NCI-H526 (cell line): ENCODE measurements around the gene GRB10.
"Not testable (repeated sequence)": the region's sequence is repeated elsewhere in the genome, so short reads cannot be mapped to it uniquely, and the experiment has no call there.

ENCODE experiments used
- DNase-seq, 2 experiments: peaks; one replicate each; lab custom pipeline; 2025; lab: John Stamatoyannopoulos, UW

The GRB10 gene

DNA sequence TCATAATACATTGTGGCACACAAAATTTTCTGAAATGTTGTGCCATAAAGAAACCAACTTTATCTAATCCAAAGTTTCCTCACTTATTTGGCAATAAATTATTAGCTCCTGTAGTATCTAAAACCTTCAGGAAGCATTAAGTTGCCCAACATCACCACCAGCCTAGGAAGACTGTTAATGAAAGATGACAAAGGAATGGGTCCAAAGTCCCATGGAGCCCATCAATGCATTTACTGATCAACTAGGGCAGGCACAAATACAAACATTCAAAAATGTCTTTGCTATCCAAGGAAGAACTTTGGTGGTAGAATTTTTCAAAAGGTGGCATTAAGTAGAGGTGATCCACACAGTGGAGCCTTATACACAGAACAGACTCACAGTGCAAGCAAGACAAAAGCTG is 4.5 kb downstream of the GRB10 start:
- DNase-seq = no peak

DNA sequence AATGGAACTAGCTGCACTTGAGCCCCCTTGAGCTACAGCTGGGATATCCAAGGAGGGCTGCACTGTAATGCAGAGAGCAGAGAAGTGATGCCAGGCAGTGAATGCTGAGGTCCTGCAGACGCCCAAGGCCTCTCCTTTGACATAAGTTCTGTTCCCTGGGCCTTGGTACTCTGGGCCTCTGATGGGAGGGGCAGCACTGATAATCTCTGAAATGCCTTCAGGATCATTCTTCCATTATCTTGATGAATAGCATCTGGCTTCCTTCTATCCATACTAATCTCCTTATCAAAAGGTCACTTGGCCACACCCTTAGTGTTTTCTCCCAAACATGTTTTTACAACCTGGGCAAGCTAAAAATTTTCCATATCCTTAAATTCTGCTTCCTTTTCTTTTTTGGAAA is 6.9 kb downstream of the GRB10 start:
- DNase-seq = no peak

DNA sequence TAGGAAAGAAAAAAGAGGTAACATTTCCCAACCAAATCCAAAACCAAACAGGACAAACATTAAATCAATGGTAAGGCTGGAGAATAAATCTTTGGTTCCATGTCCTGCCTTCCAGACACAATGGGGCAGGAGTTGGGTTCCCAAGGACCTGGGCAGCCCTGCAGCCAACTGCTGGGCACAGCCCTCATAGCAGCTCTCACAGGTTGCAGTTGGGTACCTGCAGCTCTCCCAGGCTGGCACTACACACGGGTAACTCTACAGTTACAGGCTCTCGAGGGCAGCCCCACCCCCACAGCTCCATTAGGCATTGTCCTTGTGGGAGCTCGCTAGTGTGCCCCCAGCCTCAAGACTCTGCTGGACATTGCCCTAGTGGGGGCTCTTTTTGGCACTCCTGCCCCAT is 7.5 kb downstream of the GRB10 start:
- no peak for DNase-seq

DNA sequence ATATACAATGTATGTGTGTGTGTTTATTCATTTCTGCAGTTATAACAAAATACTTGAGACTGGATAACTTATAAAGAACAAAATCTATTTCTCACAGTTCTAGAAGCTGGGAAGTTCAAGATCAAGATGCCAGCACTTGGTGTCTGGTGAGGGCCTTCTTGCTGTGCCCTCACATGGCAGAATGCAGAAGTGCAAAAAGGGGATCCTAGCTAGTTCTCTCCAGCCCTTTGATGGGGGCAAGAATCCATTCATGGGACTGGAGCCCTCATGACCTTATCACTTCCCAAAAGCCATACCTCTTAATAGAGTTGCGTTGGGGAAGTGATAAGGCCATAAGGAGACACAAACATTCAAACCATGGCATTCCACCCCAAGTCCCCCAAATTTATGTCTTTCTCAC is 8.4 kb downstream of the GRB10 start:
- DNase-seq = no peak

DNA sequence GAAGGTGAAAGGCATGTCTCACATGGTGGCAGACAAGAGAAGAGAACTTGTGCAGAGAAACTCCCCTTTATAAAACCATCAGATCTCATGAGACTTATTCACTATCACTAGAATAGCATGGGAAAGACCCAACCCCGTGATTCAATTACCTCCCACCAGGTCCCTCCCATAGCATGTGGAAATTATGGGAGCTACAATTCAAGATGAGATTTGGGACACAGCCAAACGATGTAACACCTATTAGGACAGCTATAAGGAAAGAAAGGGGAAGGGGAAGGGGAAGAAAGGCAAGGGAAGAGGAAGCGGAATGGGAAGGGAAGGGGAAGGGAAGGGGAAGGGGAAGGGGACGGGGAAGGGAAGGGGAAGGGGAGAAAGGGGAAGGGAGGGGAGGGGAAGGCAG is 9.6 kb downstream of the GRB10 start:
- not testable (repeated sequence) for DNase-seq

DNA sequence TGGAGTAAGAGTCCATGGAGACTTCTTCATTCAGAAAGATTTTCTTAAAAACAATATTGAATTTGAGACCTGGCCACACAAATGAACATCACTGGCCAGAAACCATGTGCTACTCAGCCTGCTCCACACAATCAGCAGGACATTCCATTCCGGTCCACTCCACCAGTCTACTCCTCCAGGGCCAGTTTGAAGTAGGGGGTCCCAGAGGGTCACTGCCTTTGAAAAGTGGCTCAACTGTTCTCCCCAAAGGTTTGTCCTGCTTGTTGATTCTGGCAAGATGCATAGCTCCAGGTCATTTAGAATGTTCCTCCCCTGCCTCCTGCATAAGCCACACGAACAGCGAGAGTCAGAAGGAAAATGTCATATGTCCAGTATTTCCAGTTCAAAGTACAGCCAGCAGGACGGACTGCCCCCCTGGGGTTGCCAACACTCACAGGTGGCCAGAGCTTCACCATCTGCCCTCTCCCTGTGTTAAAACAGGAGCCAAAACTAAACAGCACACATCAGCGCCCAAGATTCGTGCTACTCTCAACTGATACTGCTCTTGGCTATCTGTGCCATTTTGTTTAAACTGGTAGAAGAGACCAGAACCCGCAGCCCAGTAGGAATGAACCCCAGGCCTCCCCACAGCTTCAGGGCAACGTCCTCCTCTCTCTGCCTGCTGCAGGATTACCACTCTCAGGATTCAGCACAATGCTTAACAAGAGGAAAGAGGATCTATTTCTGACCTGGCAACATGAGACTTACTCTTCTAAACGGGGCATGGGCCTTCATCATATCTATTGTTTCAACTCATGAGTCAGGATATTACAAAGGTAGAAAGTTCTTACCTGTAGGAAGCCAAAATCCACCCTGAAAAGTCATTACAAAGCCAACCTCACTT is 11.3 kb downstream of the GRB10 start:
- DNase-seq = no peak

DNA sequence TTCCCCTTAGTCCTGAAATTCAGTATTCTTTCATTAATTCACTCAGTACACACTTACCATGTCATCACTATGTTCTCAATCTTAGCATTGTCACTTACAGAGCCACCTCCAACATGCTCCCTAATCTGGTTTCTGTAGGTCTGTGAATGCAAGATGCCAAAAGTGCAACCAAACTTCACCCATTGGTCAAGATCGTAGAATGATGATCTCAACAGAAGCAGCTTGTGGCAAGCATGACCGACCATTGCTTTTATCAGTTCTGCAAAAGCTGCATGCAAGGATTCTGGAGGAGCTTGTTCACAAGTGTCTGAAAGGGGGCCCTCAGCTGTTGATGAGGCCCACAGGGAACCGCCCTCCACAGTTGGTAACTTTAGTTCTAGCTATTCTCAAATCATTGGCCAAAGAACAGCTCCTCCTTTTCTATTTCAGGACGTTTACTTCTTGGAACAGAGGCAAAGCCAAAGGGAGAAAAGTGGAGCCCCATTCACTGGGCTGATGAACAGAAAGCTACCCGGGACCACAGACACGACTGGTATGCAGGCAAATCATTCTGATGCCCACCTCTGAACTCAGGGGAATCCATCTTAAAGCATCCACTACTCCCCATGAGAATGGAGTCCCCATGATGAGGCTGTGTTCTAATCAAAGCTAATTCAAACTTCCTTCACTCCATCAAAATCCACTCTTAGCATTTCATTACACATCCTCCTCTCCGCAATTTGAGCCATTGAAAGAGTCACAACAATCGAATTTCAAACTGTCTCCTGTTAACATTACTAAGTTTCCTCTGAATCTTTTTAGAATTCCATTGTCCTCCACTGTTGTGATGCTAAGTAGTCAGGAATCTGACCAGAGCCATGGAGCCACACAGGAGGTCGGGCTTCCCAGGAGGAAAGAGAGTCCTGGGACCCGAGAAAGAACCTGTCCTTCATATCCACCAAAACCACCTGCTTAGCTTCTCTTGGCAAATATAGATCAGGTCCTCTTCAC is 13.9 kb downstream of the GRB10 start:
- DNase-seq = no peak

DNA sequence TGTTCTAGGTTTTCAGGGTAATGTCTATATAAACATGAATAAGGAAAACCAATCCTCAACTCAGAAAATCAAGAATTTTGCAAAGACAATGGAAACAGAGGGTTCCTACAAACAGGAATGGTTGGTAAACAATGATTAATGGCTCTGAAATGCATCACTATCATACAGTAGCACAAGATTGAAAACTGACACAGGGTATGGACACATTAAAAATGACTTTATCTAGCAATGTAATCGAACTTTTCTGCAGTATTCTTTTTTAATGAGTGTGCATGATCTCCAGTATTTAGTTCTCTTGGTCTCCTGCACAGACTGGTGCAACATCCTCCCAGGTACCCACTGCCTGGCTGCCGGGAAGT is 15.9 kb downstream of the GRB10 start:
- DNase-seq = no peak

DNA sequence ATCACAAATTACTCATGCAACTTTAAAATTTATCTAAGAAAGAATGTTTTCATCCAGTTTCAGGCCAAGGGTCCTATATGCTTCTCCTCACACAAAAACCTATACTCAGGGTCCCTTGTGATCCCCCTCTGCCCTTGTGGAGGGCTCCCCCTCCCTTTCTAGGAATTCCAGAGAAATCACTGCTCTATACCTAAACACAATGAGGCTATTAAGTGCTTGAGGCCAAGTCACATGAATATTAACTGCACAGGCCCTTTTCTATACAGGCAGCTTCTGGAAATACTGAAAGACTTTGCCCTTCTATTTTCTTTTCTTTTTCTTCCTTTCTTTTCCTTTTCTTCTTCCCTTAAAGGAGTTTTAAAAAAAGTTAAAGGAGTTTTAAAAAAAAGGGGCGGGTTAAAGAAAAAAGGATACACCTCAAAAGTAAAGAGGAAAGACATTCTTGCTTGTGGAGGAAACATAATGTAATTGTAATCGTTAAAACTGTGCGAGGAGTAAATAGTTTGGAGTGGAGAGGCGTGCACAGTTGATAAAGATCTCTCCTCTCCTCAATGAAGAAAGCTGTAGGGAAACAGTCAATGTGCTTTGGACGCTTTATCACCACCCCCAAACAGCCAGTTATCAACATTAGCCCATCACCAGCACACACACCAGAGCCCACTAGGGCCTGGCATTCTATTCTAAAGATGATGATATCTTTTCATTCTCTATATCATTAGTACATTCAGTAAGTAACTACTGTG is 16.4 kb downstream of the GRB10 start:
- no peak for DNase-seq

DNA sequence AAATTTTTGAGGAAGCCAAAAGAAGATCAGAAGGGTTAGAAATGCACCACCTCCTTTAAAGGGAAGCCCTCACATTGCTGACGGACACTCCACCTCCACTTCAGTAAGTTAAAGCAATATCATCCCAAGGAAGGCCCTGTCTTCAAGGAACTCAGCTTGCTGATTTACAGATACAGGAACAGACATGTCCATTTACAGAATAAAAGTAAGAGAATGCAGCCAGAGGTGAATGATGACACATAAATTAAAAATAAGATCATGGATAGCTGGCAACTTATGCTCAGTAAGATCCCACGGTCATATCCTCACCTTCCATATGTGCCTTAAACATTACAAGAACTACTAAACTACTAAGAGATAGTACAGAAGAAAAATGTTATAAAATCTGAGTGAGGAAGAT is 20.4 kb downstream of the GRB10 start:
- no peak for DNase-seq

DNA sequence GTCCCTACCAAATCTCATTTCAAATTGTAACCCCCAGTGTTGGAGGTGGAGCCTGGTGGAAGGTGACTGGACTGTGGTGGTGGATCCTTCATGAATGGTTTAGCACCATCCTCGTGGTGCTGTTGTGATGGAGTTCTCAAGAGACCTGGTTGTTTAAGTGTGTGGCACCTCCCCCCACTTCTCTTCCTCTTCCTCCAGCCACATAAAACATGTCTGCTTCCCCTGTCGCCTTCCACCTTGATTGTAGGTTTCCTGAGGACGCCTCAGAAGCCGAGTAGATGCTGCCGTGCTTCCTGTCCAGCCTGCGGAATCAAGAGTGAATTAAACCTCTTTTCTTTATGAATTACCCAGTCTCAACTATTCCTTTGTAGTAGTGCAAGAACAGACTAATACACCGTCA is 21.0 kb downstream of the GRB10 start:
- no peak for DNase-seq

DNA sequence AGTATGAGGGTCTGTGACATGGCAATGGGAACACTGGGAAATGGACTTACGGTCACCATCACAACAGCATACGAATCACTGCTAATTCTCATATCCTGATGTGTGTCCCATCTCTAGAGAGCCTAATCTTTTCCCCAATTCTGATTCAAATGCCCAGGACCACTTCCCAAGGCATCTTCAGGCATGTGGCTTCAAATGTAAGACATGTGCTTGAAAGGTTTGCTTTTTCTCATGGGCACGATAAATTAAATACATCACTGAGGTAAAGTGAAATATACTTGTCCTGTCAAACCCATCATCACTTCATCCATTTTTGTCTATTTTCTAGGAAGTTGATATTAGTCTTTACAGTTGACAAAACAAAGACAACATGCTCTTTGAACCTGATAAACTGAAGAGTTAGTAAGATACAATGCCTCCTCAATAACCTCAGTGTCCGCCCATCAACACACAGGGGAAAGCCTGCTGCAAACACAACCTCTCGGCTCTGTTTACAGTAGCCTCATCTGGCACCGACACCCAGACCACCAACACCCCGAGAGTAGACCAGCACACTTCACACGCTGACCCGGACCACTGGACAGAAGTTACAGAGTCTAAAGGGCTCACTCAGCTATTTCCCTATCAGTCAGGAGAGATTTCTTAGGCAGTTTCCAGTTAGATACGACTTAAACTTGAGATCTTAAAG is 24.8 kb downstream of the GRB10 start:
- no peak for DNase-seq

DNA sequence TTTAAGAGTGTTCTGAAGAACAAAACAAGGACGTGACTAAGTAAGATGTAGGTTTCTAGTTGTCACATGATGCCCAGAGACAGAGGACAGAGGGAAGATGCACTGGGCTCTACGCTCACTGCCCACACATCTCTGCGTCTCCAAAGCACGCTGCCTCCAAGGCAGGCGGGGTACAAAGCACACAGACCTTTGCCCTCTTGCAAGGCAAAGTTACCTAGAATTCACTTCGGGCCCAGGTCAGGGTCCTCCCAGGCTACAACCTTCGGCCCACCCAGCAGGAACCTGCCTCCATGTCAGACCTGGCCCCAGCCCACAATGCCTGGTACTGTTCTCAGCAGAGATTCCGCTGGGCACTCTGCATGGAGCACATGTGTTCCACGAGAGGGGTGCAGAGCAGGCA is 26.5 kb downstream of the GRB10 start:
- DNase-seq = no peak

DNA sequence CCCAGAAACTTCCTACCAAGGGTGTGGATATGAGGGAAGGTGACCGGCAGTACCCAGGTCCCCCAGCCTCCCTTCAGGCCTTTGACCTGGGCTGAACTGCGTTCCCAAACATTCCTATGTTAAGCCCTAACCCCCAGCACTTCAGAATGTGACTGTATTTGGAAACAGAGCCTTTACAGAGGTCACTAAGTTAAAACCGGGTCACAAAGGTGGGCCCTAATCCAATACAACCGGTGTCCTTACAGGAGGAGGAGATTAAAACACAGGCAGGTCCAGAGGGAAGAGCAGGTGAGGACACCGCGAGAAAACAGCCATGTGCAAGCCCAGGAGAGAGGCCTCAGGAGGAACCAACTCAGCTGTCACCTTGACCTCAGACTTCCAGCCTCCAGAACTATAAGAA is 28.0 kb downstream of the GRB10 start:
- DNase-seq = no peak

DNA sequence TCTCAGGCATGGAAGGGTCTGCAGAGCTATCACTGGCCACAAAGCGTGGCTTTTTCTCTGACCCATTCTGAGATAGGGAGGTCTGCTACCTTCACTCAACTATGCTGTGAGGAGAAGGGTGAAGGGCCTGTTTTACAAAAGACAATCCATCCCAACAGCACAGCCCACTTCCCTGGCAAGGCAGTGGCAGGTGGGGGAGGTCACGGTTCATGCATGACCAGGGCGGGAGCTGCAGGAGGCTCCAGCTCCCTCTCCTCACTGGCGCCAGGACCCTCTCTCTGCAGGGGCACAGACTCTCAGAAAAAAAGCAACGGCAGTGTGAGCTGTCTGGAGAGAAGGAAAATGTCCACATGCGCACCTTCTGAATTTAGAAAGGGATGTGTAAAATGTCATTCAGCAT is 28.5 kb downstream of the GRB10 start:
- DNase-seq = no peak

DNA sequence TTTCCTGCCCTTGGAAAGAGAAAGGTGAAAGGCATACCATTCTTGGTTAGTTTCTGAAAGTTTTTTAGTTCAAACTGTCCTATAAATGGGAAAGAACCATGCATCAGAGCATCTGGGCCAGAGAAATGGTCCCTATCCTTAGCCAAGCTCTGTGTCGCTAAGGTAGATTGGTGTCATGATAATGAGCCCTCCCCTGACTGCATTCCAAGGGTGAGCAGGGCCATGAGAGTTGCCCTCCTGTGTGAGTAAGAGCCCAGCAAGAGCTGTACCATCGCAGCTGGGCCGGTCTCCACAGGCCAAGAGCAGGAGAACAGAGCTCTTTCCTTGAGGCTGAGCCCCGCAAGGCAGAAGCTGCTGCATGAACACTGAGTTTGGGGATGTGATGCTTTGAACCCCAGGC is 30.3 kb downstream of the GRB10 start:
- DNase-seq = no peak

DNA sequence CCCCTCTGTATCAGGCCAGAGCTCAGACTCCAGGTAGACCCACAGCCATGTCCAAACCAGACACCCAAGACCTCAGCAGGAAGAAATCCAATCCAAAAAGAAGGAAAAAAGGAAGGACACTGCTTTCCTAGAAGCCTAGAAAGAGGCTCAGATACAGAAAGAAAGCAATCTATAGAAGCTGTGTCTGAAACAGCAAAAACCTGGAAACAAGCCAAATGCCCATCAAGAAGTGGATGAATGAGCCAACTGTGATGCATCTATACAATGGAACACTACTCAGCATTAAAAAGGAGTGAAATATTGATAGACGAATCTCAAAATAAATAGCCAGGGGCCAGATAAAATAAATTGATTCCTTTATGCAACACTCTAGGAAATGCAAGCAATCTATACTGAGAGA is 31.6 kb downstream of the GRB10 start:
- no peak for DNase-seq

DNA sequence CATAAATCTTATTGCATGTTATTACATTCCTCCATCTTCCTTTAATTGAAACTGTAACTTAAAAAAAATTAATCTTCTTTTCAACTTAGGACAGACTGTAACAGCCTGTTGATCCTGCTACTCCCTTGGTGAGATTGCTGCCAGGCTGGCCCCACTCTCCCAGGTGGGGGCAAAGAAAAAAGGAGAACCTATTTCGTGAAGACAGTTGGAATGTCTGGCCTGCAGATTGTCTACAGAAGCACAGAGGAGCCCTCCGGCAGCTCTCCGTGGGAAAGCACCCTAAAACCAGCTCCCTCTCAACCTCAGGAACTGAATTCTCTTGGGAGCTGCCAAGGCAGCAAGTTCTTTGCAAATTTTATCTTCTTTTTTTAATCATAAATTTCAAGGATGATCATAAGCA is 32.8 kb downstream of the GRB10 start:
- no peak for DNase-seq

DNA sequence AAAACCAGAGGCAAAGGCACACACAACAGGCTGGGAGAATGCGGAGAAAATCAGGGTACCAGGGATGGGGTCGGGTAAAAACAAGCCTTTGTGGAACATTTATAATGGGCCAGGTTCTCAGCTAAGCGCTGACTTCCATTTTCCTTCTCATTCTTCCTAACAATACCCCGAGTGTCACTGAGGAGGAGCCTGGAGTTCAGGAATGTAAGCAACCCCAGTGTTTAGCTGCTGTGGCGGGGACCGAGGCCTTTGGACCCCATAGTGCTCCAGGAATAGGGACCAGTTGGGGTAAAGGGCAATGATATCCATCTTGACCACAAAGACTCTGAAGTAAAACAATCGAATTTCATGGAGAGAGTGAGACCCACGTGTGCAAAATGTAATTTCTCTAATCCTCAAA is 34.2 kb downstream of the GRB10 start:
- no peak for DNase-seq

DNA sequence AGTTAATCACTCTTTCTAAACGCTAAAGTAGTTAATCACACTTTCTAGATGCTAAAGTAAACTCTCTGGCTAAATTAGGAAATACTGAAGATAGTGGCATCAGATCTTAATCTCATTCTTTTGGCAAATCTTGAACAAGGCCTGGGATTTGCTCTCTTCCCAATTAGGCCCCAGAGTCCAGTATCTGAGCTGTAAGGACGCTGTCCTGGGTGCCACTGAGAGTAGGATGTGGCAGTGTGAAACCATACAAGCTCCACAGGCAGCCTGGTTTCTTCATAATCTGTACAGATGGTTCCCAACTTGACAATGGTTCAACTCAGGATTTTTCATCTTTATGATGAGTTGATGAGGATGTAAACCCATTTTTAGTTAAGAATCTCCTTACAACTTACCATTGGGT is 36.9 kb downstream of the GRB10 start:
- no peak for DNase-seq

DNA sequence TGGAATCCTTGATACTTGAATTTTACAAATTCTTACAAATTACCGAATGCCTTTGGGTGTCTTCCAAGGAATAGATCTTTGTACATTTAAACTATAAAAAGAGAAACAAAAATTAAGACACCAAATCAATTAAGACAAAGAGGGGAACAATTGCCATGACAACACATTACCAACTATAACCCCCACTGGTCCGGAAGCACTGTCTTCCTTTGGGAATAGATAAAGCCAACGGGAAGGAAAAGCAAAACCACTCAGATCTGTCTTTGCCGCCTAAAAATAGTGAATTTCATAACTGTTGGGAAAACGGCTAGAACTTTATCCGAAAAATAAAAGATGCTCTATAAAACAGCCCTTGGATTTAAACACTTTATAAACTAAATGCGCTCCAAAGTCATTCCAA is 37.4 kb downstream of the GRB10 start:
- no peak for DNase-seq

DNA sequence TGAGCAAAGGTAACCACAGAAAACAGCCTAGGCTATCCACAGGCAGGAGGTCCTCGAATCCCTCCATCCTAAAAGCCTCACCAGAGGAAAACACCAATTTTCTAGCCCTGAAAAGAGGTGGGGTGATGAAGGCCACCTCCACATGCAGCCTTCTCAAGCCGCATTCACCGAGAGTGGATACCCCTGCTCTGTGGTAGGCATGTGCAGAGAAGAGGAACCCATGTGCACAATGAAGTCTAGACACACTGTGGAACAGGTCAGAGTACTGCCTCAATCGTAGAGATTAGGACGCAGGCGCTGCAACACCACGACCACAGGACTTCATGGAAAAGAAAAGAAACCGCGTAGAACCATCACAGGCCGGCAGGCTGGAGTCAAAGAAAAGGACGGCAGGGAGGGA is 38.8 kb downstream of the GRB10 start:
- no peak for DNase-seq
